Measurements from ENCODE around the gene YBEY. TPM values are rescaled to one million over a fixed set of nuclear protein-coding genes. Genes with fewer than 3 reads are reported as not detected.

The YBEY gene
- total and polyA plus RNA-seq, 2 of the 13 experiments (the other 11 are each of a cell fraction or from before 2014, with no cell fraction given), result 6.5 to 8.9 TPM

- Histone ChIP-seq H3K79me2 (ENCODE audit: insufficient read depth, low read length) (peaks cover 10% of the 10 kb centered on the region), H3K27ac (ENCODE audit: extremely low read length, insufficient read depth, low read length) (no peak overlapping the region), H3K4me3 (replicated peaks in 1 of 3; ENCODE audit: insufficient read depth in 1 of 3, low read depth in 2 of 3, low read length in 3 of 3) (no peak overlapping the region), H3K4me1 (ENCODE audit: insufficient read depth, low read length) (peaks cover 36% of the 10 kb centered on the region), H3K9ac (ENCODE audit: insufficient read depth, low read depth, low read length) (no peak overlapping the region), H3K9me3 (ENCODE audit: low read length) (no peaks in the 10 kb centered on the region), H3K36me3 (replicated peaks in 1 of 2; ENCODE audit: control insufficient read depth in 1 of 2, insufficient read depth in 2 of 2, low read length in 2 of 2) (peaks cover 1 to 14% of the 10 kb centered on the region in 2 experiments; a peak in 1 of 5 replicates), H4K20me1 (ENCODE audit: insufficient read depth, low read length) (0 out of 2 replicates have a peak, but pooled peaks cover 2% of the 10 kb centered on the region), H2AFZ (ENCODE audit: low read length) (no peak overlapping the region), H3K27me3 (ENCODE audit: control insufficient read depth in 1 of 2, insufficient read depth in 2 of 2, low read length in 2 of 2) (no peaks in the 10 kb centered on the region; a peak in 1 of 5 replicates), H3K4me2 (ENCODE audit: low read depth, low read length) (no peak overlapping the region)
- TF ChIP-seq MAFK (conservative IDR thresholded peaks at IDR 0.05 in 1 of 2, IDR thresholded peaks at IDR 0.05 in 1 of 2; ENCODE audit: low read length in 2 of 2) (peak; percentile 89 to 92), RFX5 (IDR thresholded peaks at IDR 0.05; ENCODE audit: low read depth, low read length) (peak; percentile 69), SIX1 (CRISPR knock-in tag; IDR thresholded peaks at IDR 0.05; ENCODE audit: borderline replicate concordance) (no peak), MAFF (IDR thresholded peaks at IDR 0.05; ENCODE audit: low read depth, low read length) (peak; percentile 92), ZNF790 (CRISPR knock-in tag; IDR thresholded peaks at IDR 0.05; ENCODE audit: borderline replicate concordance) (no peak)
- no peak for DNase-seq (ENCODE audit: low spot score)
- POLR2A ChIA-PET, result no interaction called here
- 64% methylated on average over 6 of the region's 6 CpGs for WGBS (ENCODE audit: low lambda C conversion rate)
- intact Hi-C loops (cut with micrococcal nuclease; ENCODE audit: unreplicated experiment), result loop anchor here (10.0 kb wide), 1 partner anchor 65 kb away; the partner anchor contains the start of gene LSS
- no TSS peak for BruUV-seq (replicated peaks)
- CTCF ChIA-PET (ENCODE audit: low intra/inter-chr PET ratio, low total read pairs), result no interaction called here
- no peak for ATAC-seq
- no peak for FAIRE-seq
- in situ Hi-C loops (cut with HindIII; ENCODE audit: extremely low pct_ligation_motif_present, low pct_unique_long_range_greater_than_20kb), result loop anchor here (5.0 to 10.0 kb wide), 2 partner anchors 33 to 315 kb away; partner anchors contain the start of genes C21orf58 and PCNT
These were observed 3.6 kb downstream of the YBEY start for GRCh38 chr21:46289655-46290179.

- TSS peak; percentile 11 for BruUV-seq (replicated peaks)
- FAIRE-seq, result no peak
- H3K27me3 ChIP-seq (ENCODE audit: control insufficient read depth in 1 of 2, insufficient read depth in 2 of 2, low read length in 2 of 2), result no peaks in the 10 kb centered on the region; a peak in 1 of 5 replicates
These were observed 5.4 kb downstream of the YBEY start for GRCh38 chr21:46291561-46291960.

More at GRCh38 chr21:46291561-46291960, 5.4 kb downstream of the YBEY start:
- 97% methylated on average over 2 of the region's 2 CpGs for WGBS (ENCODE audit: low lambda C conversion rate)
- H3K4me1 ChIP-seq (ENCODE audit: insufficient read depth, low read length), result peaks cover 46% of the 10 kb centered on the region
- ATAC-seq (no peak), DNase-seq (ENCODE audit: low spot score) (no peak)
- in situ Hi-C loops (cut with HindIII; ENCODE audit: extremely low pct_ligation_motif_present, low pct_unique_long_range_greater_than_20kb) (no loop called here), intact Hi-C loops (cut with micrococcal nuclease; ENCODE audit: unreplicated experiment) (no loop called here)
- H3K4me3 ChIP-seq (replicated peaks in 1 of 3; ENCODE audit: insufficient read depth in 1 of 3, low read depth in 2 of 3, low read length in 3 of 3), result no peak overlapping the region
- TF ChIP-seq CBFB (CRISPR knock-in tag; IDR thresholded peaks at IDR 0.05) (no peak), MAFK (conservative IDR thresholded peaks at IDR 0.05 in 1 of 2, IDR thresholded peaks at IDR 0.05 in 1 of 2; ENCODE audit: low read length in 2 of 2) (peak in 1 of 2 experiments; percentile 74; a peak in 3 of 4 replicates), FLYWCH1 (CRISPR knock-in tag; IDR thresholded peaks at IDR 0.05) (no peak), ZNF563 (CRISPR knock-in tag; IDR thresholded peaks at IDR 0.05) (no peak), HMGA1 (CRISPR knock-in tag; conservative IDR thresholded peaks at IDR 0.05) (no peak), ATM (IDR thresholded peaks at IDR 0.05; ENCODE audit: borderline replicate concordance) (no peak), ZFP36L2 (CRISPR knock-in tag; IDR thresholded peaks at IDR 0.05) (no peak), DMAP1 (CRISPR knock-in tag; IDR thresholded peaks at IDR 0.05) (no peak), SMC3 (IDR thresholded peaks at IDR 0.05; ENCODE audit: low read length) (no peak), MAFF (IDR thresholded peaks at IDR 0.05; ENCODE audit: low read depth, low read length) (peak; percentile 59), TRIM24 (CRISPR knock-in tag; IDR thresholded peaks at IDR 0.05) (no peak)
- no peaks in the 10 kb centered on the region for H3K9me3 ChIP-seq (ENCODE audit: low read length)
- H3K79me2 ChIP-seq (ENCODE audit: insufficient read depth, low read length), result no peaks in the 10 kb centered on the region
- no peaks in the 10 kb centered on the region for H4K20me1 ChIP-seq (ENCODE audit: insufficient read depth, low read length)
- H3K4me2 ChIP-seq (ENCODE audit: low read depth, low read length), result no peak overlapping the region
- peaks cover 1 to 10% of the 10 kb centered on the region in 2 experiments; a peak in 1 of 5 replicates for H3K36me3 ChIP-seq (replicated peaks in 1 of 2; ENCODE audit: control insufficient read depth in 1 of 2, insufficient read depth in 2 of 2, low read length in 2 of 2)
- no peak overlapping the region for H3K9ac ChIP-seq (ENCODE audit: insufficient read depth, low read depth, low read length)
- H2AFZ ChIP-seq (ENCODE audit: low read length), result no peak overlapping the region
- CTCF ChIA-PET (ENCODE audit: low intra/inter-chr PET ratio, low total read pairs), result no interaction called here
- H3K27ac ChIP-seq (ENCODE audit: extremely low read length, insufficient read depth, low read length), result no peak overlapping the region
- POLR2A ChIA-PET, result no interaction called here
